ENCODE measurements around the gene HIVEP3. TPM values are rescaled to one million over a fixed set of nuclear protein-coding genes. Genes with fewer than 3 reads are reported as not detected.

HIVEP3 gene
- total RNA-seq, 2 experiments from 2014 or later = 19.4 to 21.3 TPM

DNA sequence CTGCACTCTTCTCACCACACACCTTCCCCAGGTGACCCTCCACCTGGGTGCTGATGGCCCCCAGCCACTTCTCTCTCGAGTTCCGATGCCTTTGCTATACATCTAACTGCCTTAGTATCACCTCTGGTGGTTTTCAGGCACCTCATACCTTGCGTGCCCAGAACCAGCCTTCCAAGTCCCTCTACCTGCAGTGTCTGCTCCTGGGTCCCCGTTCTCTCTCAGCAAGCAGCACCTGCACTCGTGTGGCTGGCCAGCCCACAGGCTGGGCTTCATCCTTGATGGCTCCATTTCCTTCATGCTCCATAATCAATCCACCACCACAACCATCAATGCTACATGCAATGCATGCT is 385.0 kb downstream of the HIVEP3 start:
- no peak for DNase-seq
- no peaks in the 10 kb centered on the region for H3K27me3 Mint-ChIP-seq
- peaks cover 6% of the 10 kb centered on the region for H3K9me3 Mint-ChIP-seq
- H3K4me1 Mint-ChIP-seq = peaks cover 2% of the 10 kb centered on the region
- no peak overlapping the region for H3K4me3 Mint-ChIP-seq
- no peak overlapping the region for H3K27ac Mint-ChIP-seq
- peaks cover 28% of the 10 kb centered on the region for H3K36me3 Mint-ChIP-seq

DNA sequence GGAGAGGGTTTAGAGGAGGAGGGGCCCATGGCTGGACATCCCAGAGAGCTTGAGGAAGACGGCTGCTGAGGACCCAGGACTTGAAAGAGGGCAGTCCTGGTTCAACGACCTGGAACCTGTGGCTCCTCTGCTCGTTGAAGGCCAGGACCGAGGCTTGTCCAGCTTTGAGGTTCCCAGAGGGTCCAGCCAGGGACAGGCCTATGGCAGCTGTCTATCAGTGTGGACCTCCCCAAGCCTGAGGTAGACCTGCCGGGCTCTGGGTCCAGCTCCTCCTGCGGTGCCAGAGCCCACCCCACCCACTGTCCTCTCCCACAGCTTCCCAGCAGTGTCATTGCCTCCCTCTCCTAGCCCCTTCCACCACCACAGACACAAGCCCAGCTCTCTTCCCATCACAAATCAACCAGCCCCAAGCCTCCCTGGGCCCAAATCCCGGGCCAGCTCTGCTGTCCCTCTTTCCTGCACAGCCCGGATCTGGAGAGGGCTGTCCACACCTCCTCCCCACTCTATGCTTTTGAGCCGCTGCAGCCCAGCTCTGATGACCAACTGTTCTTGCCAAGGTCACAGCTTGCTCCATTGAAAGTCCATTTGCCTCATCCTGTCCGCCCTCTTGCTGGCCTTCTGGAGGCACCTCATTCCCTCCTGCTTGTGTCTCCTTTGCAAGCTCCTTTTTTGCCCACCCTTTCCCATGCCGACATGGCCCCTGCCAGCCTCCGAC is 385.5 kb downstream of the HIVEP3 start:
- H3K4me1 Mint-ChIP-seq = peaks cover 2% of the 10 kb centered on the region
- no peak overlapping the region for H3K4me3 Mint-ChIP-seq
- no peak overlapping the region for H3K27ac Mint-ChIP-seq
- peaks cover 28% of the 10 kb centered on the region for H3K36me3 Mint-ChIP-seq
- H3K27me3 Mint-ChIP-seq = no peaks in the 10 kb centered on the region
- H3K9me3 Mint-ChIP-seq = peaks cover 9% of the 10 kb centered on the region
- DNase-seq = no peak

DNA sequence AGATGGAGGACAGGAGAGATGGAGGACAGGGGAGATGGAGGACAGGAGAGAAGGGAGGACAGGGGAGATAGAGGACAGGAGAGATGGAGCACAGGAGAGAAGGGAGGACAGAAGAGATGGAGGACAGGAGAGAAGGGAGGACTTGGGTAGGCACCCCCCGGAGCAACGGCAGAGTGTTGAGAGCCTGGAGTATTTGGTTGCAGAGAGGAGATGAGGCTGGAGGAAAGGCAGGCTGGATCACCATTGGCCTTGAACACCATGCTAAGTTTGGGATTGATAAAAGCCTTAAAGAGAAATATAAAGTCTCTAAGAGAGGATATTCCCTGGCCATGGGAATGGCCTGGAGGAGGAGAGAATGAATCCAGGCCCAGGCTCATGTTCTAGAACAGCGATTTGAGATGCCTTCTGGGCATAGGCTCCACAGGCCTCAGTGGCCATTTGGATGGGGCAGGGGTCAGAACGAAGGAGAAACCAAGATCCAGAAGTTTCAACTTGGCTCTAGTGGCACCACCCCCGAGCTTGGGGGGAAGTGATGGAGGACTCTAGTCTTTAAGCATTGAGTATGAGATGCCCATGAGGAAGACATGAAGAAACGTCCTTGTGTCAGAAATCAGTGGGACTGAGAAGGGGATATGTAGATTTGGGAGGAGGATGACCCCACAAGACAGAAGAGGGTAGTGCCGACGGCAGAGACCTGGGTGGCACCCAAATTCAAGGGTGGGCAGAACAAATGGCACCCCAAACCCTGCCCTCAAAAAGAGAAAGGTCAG is 386.3 kb downstream of the HIVEP3 start:
- H3K4me3 Mint-ChIP-seq = no peak overlapping the region
- H3K27me3 Mint-ChIP-seq = no peaks in the 10 kb centered on the region
- DNase-seq = no peak
- peaks cover 31% of the 10 kb centered on the region for H3K36me3 Mint-ChIP-seq
- H3K27ac Mint-ChIP-seq = no peak overlapping the region
- peaks cover 2% of the 10 kb centered on the region for H3K4me1 Mint-ChIP-seq
- H3K9me3 Mint-ChIP-seq = peaks cover 9% of the 10 kb centered on the region

DNA sequence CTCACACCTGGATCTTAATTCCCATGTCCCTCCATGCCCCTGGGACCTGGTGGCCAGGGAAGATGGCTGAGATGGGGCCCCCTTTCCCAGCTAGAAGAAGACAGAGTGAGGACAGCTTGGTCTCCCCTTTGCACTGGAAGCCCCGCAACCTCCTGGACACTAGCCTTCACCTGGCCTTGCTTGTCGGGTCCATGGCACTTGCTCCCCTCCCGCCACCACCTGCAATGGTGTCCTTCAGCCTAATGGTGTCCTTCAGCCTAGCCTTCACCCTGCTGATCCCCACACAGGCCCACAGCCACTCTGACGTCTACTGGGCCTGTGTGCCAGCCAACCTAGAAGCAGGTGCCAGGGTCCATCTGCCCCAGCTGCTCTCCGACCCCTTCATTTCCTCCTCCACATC is 388.3 kb downstream of the HIVEP3 start:
- H3K4me3 Mint-ChIP-seq = no peak overlapping the region
- peaks cover 9% of the 10 kb centered on the region for H3K9me3 Mint-ChIP-seq
- H3K36me3 Mint-ChIP-seq = peaks cover 37% of the 10 kb centered on the region
- no peak overlapping the region for H3K27ac Mint-ChIP-seq
- no peak for DNase-seq
- no peaks in the 10 kb centered on the region for H3K4me1 Mint-ChIP-seq
- H3K27me3 Mint-ChIP-seq = no peaks in the 10 kb centered on the region

DNA sequence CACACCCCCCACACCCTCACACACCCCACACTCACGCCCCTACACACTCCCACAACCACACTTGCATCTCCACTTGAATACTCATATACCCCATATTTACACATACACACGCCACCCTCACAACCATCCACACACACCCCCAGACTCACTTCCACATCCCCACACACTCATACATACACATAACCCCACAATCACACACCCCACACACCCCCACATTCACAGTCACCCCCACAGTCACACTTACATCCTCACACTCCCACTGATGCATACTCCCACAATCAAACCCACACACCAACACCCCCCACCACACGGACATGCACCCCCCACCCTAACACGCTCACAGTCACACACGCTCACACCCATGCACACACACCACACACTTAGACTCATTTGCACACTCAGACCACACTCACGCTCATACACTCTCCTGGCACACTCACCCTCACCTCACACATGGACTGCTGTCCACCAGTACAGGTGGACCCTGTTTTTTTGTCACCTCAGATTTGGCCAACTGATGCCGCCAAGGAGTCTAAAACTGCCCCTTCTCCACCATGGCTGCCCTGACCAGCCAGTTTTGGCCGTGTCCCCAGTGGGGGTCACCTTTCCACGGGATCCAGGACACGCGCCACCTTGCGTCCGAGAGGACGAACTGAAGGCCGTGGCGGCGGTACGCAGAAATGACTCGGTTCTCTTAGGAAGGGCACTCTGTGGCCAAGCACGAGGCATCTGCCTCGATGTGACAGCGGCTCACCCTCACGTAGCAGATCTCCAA is 388.9 kb downstream of the HIVEP3 start:
- no peak overlapping the region for H3K4me3 Mint-ChIP-seq
- H3K27ac Mint-ChIP-seq = no peak overlapping the region
- peaks cover 37% of the 10 kb centered on the region for H3K36me3 Mint-ChIP-seq
- no peaks in the 10 kb centered on the region for H3K4me1 Mint-ChIP-seq
- DNase-seq = no peak
- no peaks in the 10 kb centered on the region for H3K27me3 Mint-ChIP-seq
- peaks cover 9% of the 10 kb centered on the region for H3K9me3 Mint-ChIP-seq

DNA sequence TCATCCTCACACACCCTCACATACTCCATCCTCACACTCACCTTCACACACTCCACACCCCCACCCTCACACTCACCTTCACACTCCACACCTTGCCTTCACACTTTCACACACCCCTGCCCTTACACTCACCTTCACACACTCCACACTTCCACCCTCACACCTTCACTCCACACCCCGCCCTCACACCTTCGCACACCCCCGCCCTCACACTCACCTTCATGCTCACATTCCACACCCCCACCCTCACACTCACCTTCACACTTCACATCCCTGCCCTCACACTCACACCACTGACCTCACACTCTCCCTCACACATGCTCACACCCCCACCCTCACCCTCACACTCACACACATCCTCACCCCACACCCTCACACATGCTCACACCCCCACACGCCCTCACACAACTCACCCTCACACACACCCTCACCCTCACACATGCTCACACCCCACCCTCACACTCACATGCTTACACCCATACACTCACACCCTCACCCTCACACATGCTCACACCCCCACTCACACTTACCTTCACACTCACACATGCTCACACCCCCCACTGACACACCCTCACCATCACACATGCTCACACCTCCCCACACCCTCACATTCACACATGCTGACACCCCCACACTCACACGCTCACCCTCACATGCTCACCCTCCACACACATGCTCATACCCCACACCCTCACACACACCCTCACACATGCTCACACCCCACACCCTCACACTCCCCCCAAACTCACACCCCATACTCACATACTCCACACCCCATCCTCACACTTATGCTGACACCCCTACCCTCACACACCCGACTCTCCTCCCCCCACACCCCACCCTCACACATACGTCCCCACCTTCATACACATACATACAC is 389.8 kb downstream of the HIVEP3 start:
- peak overlapping the region; percentile 27 for H3K27ac Mint-ChIP-seq
- DNase-seq = no peak
- H3K27me3 Mint-ChIP-seq = no peaks in the 10 kb centered on the region
- no peak overlapping the region for H3K4me3 Mint-ChIP-seq
- H3K36me3 Mint-ChIP-seq = peaks cover 39% of the 10 kb centered on the region
- H3K9me3 Mint-ChIP-seq = peaks cover 9% of the 10 kb centered on the region
- no peaks in the 10 kb centered on the region for H3K4me1 Mint-ChIP-seq

DNA sequence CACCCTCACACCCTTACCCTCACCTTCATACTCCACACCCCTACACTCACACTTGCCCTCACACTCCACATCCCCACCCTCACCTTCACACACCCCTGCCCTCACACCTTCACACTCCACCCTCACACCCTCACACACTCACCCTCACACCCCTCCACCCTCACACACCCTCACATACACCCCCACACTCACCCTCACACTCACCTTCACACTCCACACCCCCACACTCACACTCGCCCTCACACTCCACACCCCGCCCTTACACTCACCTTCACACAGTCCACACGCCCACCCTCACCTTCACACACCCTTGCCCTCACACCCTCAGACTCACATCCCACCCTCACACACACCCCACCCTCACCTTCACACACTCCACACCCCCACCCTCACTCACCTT is 390.6 kb downstream of the HIVEP3 start:
- Mint-ChIP-seq H3K9me3 (peaks cover 9% of the 10 kb centered on the region), H3K4me3 (no peak overlapping the region), H3K27me3 (no peaks in the 10 kb centered on the region), H3K27ac (no peak overlapping the region), H3K36me3 (peaks cover 37% of the 10 kb centered on the region), H3K4me1 (no peaks in the 10 kb centered on the region)
- no peak for DNase-seq

DNA sequence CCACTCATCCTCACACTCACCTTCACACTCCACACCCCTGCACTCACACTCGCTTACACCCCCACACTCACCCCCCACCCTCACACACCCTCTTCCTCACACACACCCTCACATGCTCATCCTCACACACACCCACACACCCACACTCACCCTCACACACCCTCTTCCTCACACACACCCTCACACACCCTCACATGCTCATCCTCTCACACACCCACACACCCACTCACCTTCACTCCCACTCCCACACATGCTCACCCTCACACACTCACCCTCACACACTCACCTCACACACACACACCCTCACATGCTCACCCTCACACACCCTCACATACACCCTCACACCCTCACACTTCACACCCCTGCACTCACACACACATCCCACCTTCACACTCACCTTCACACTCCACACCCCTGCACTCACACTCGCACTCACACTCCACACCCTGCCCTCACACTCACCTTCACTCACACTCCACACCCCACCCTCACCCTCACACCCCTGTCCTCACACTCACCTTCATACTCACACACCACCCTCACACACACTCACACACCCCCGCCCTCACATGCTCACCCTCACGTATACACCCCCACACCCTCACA is 391.7 kb downstream of the HIVEP3 start:
- Mint-ChIP-seq H3K9me3 (peaks cover 9% of the 10 kb centered on the region), H3K27me3 (no peaks in the 10 kb centered on the region), H3K4me1 (no peaks in the 10 kb centered on the region), H3K4me3 (no peak overlapping the region), H3K36me3 (peaks cover 34% of the 10 kb centered on the region), H3K27ac (peak overlapping the region; percentile 35)
- DNase-seq = no peak

DNA sequence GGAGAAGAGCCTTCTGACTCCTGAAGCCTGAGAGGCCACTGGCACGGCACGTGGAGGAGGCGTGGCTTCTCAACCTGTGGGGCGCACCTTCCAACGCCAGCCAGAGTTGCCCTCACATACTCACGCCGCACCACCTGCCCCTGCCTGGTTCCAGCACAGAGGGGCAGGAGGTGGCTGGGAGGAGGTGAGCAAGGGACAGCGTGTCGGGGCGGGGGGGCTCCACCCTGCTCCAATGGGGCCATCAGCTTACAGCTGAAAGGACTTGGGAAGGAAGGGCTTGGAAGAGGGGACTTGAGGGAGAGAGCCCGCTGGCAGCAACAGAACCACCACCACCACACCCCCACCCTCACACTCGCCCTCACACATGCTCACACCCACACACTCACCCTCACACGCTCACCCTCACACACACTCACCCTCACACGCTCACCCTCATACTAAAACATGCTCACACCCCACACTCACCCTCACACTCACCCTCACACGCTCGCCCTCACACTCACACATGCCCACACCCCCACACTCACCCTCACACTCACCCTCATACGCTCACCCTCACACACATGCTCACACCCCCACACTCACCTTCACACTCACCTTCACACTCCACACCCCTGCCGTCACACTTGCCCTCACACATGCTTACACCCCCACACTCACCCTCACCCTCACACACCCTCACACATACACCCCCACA is 392.7 kb downstream of the HIVEP3 start:
- Mint-ChIP-seq H3K27me3 (no peaks in the 10 kb centered on the region), H3K4me3 (no peak overlapping the region), H3K27ac (no peak overlapping the region), H3K9me3 (peaks cover 9% of the 10 kb centered on the region), H3K36me3 (peaks cover 32% of the 10 kb centered on the region), H3K4me1 (no peaks in the 10 kb centered on the region)
- DNase-seq = no peak

DNA sequence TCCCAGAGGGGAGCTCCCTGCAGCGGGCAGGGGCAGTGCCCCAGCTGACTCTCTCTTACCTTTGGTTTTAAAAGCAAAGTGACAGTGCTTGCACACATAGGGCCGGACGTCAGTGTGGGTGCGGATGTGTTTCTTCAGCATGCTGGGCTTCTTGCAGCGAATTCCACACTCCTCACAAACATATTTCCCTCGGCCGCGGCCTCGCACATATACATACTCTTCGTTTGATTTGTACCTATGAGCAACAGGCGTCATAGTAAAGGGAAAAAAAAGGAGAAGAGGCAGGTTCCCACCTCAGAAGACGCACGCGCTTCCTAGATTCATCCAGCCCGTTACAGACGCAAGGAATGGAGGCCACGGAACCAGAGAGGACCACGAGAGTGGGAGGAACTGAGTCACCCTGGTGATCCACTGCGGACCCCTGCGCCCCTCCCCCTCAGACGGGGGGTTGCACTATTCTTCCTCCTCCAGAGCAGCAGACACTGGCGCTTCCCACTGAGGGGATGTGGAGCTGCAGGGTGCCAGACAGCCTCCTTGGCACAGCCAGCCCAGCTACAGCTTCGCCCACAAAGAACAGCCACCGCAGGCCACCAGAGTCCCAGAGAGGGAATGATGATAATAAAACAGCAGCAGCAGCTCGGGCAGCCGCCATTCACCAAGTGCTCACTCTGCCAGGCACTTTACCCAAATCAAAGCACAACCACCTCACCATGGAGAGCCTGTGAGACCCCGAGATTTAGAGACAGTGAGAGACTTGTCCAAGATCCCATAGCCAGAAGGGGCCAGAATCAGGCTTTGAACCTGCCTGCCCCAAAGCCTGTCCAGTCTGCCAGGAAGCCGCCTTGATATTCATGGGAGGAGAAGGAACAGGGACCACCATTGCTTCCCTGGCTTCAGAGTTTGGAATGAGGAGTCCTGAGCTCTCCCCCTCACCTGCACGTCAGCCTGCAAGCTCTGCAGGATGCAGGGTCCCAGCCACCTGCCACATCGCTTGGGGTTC is 393.7 kb downstream of the HIVEP3 start:
- Mint-ChIP-seq H3K36me3 (peaks cover 29% of the 10 kb centered on the region), H3K9me3 (peaks cover 9% of the 10 kb centered on the region), H3K27ac (no peak overlapping the region), H3K4me3 (no peak overlapping the region), H3K4me1 (no peaks in the 10 kb centered on the region), H3K27me3 (no peaks in the 10 kb centered on the region)
- no peak for DNase-seq

DNA sequence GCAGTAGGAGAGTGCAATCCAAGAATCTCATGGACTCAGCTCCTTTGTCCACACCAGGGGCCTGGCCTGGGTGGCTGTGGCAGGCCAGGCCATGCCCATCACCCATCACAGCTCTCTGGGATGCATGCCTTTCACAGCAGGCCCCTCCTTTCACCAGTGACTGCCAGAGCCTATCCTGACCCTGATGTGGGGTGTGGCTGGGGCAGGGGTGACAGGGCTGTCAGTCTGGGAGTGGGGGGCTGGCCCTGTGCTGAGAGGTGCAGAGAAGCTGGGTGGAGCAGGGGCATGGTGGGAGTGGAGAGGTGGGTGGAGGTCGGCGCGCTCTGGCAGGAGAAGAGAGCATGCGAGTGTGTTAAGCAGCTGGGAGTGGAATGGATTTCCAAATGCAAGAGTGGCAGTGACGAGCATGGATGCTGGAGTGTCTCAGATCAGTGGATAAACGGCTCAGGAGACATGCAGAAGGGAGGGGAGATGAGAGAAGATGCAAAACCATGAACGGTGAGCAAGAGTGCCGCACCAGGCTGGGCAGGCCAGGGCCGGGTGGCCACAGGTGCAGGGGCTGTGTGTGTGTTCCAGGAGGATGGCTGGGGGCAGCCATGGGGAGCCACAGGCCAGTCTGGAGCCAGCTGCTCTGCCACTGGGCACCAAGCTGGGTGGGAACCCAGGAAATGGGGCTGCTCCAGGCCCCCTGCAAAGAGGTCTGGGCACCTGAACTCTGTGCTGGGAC is 394.6 kb downstream of the HIVEP3 start:
- H3K27ac Mint-ChIP-seq = no peak overlapping the region
- peaks cover 6% of the 10 kb centered on the region for H3K9me3 Mint-ChIP-seq
- peaks cover 25% of the 10 kb centered on the region for H3K36me3 Mint-ChIP-seq
- DNase-seq = no peak
- no peaks in the 10 kb centered on the region for H3K27me3 Mint-ChIP-seq
- H3K4me1 Mint-ChIP-seq = no peaks in the 10 kb centered on the region
- H3K4me3 Mint-ChIP-seq = no peak overlapping the region

DNA sequence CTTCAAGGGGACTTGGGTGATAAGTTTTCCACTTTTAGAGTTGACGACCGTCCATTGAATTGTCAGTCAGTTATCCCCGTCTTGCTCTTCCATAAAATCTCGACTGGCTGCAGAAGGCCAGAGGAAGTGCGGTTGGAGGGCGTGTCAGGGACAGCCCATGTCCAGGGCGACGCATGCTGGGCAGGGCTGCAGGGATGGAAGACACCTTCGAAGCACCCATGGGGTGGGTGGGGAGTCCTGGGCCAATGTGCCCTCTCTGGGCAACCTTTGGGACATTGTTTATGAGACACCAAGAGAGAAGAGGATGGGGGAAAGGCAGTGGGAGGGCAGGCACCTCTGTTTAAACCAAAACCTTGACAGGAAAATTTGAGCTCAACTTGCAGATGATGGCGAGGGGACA is 395.7 kb downstream of the HIVEP3 start:
- Mint-ChIP-seq H3K4me3 (no peak overlapping the region), H3K4me1 (no peaks in the 10 kb centered on the region), H3K27ac (no peak overlapping the region), H3K9me3 (no peaks in the 10 kb centered on the region), H3K36me3 (peaks cover 23% of the 10 kb centered on the region), H3K27me3 (no peaks in the 10 kb centered on the region)
- DNase-seq = no peak
